Pancreas (tissue), 10 donors: ENCODE results near the gene LAMA2. TPM values are rescaled to one million over a fixed set of nuclear protein-coding genes. Genes with fewer than 3 reads are reported as not detected.

ENCODE experiments used
- ATAC-seq, 4 donors: fragments of 200-7000 bp; cut with Tn5 transposase; one replicate each; pipeline versions ENCODE4 v1.8.0 to v1.9.1; 2020; ENCODE audit warnings: mild to moderate bottlenecking in 4 of 4, moderate library complexity in 4 of 4
- DNase-seq, 6 donors: peaks; one replicate each; pipeline ENCODE4 v3.0.0-alpha.2; 2020
- FAIRE-seq: peaks from 2 replicates; lab custom pipeline; 2012; peaks lifted over from hg19 to GRCh38; lab: Jason Lieb, UNC
- H3K27ac ChIP-seq, 4 donors: fragments of 200-600 bp; sonication (generic); 1 replicate in 3 of 4; 2 replicates in 1 of 4; pipeline versions ENCODE4 v1.5.0 to v1.8.0; 2020
- H3K27me3 ChIP-seq, 4 donors: fragments of 200-600 bp; one replicate each; pipeline ENCODE4 v1.8.0; 2021
- H3K36me3 ChIP-seq, 3 donors: fragments of 200-600 bp; sonication (generic) in 1 of 3; one replicate each; pipeline versions ENCODE4 v1.5.0 to v1.8.0; 2020 to 2021
- H3K4me1 ChIP-seq, 3 donors: fragments of 200-600 bp; one replicate each; pipeline ENCODE4 v1.8.0; 2021
- H3K4me3 ChIP-seq, 4 donors: fragments of 200-600 bp; sonication (generic) in 2 of 4; one replicate each; pipeline versions ENCODE4 v1.5.0 to v1.8.0; 2020 to 2021
- H3K9me3 ChIP-seq, 4 donors: fragments of 200-600 bp; one replicate each; pipeline ENCODE4 v1.8.0; 2021
- CTCF ChIP-seq, 4 donors: fragments of 200-600 bp; sonication (generic) in 3 of 4; IDR thresholded peaks; one replicate each; pipeline versions ENCODE4 v1.5.0 to v1.8.0; 2021; ENCODE audit warnings: antibody characterized with exemption in 4 of 4
- WGBS, 2 donors: extraction: QIAGEN DNeasy Blood & Tissue Kit; methylation state at CpG; one replicate each; pipeline ENCODE4 v1.1.7; 2013; 5-methylcytosine and 5-hydroxymethylcytosine counted together
- intact Hi-C, 3 donors: fragments of 100-400 bp; cut with DNase I; formaldehyde crosslinking; loops; one replicate each; pipeline versions ENCODE4 v1.11.1 to v1.14.2; 2022
- polyA plus RNA-seq, 2 donors: library from polyadenylated mRNA; stranded (reverse); fragments of 200-250 nt; gene quantifications; one replicate each; pipeline ENCODE4 v1.2.3, GENCODE V29; 2013
- total RNA-seq, 6 donors: library from RNA; stranded (reverse); fragmentation: NEBNext Ultra II Directional in 4 of 6; extraction: Animal tissue kit (Norgen Biotek cat#: 25700) in 4 of 6; gene quantifications; one replicate each; pipeline versions ENCODE4 v1.2.1 to v1.2.4, GENCODE V29; 2021 to 2023
- donor health status: healthy with polysubstance abuse.
- donor health status: DM: no; HTN: no; CAD: no; lungs with moderate emphysema.
- donor health status: DM: no; HTN: no; CAD: no.
- donor health status: control.
- donor health status: control.
- donor health status: Bipolar disorder and iron deficiency.
- donor health status: DM: yes; HTN: yes; CAD: no.
- donor health status: DM: no; HTN: no; CAD: no.
- donor health status: DM: no; HTN: no; CAD: no.
- donor health status: DM: yes; HTN: yes; CAD: no.

Gene LAMA2
- total and polyA plus RNA-seq, 8 donors, result 1.2 to 26.2 (median 6.2) TPM

GRCh38 chr6:129368076-129368475, 485.1 kb downstream of the LAMA2 start:
- WGBS, 2 donors, result 37 to 64% methylated on average over 1 of the region's 1 CpG
- ATAC-seq (no peak), DNase-seq (no peak), FAIRE-seq (no peak)
- no peak overlapping the region for H3K4me3 ChIP-seq
- H3K9me3 ChIP-seq, result no peaks in the 10 kb centered on the region
- TF ChIP-seq CTCF (IDR thresholded peaks at IDR 0.05), result no peak
- H3K27me3 ChIP-seq, result no peaks in the 10 kb centered on the region
- H3K27ac ChIP-seq, result no peak overlapping the region
- intact Hi-C loops, result no loop called here
- H3K4me1 ChIP-seq, result no peaks in the 10 kb centered on the region
- no peaks in the 10 kb centered on the region for H3K36me3 ChIP-seq

GRCh38 chr6:129368970-129369369, 486.0 kb downstream of the LAMA2 start:
- no peak for ATAC-seq
- intact Hi-C loops, result no loop called here
- no peaks in the 10 kb centered on the region for H3K27me3 ChIP-seq
- WGBS, 2 donors, result 93 to 94% methylated on average over 2 of the region's 2 CpGs
- H3K27ac ChIP-seq, result no peak overlapping the region
- no peak overlapping the region for H3K4me3 ChIP-seq
- FAIRE-seq, result no peak
- no peaks in the 10 kb centered on the region for H3K4me1 ChIP-seq
- no peaks in the 10 kb centered on the region for H3K36me3 ChIP-seq
- no peaks in the 10 kb centered on the region for H3K9me3 ChIP-seq
- TF ChIP-seq CTCF (IDR thresholded peaks at IDR 0.05), result no peak
- DNase-seq, result no peak

GRCh38 chr6:129369737-129370136, 486.8 kb downstream of the LAMA2 start:
- Histone ChIP-seq H3K4me3 (no peak overlapping the region), H3K9me3 (no peaks in the 10 kb centered on the region), H3K27me3 (no peaks in the 10 kb centered on the region), H3K27ac (no peak overlapping the region), H3K36me3 (no peaks in the 10 kb centered on the region), H3K4me1 (no peaks in the 10 kb centered on the region)
- WGBS, 2 donors, result 33 to 37% methylated on average over 5 of the region's 5 CpGs
- DNase-seq (no peak), FAIRE-seq (no peak), ATAC-seq (no peak)
- no peak for TF ChIP-seq CTCF (IDR thresholded peaks at IDR 0.05)
- intact Hi-C loops, result no loop called here

GRCh38 chr6:129370268-129370916, 487.5 kb downstream of the LAMA2 start:
- WGBS, 2 donors, result 9 to 11% methylated on average over 9 of the region's 9 CpGs
- ATAC-seq (peak in 2 of 4 donors; percentile 60 to 62), DNase-seq (peak in 1 of 6 donors; percentile 27), FAIRE-seq (peak; percentile 93)
- TF ChIP-seq CTCF (IDR thresholded peaks at IDR 0.05), result peak; percentile 35 to 55 (median 48)
- Histone ChIP-seq H3K4me1 (no peaks in the 10 kb centered on the region), H3K36me3 (no peaks in the 10 kb centered on the region), H3K27me3 (no peaks in the 10 kb centered on the region), H3K9me3 (no peaks in the 10 kb centered on the region), H3K27ac (no peak overlapping the region), H3K4me3 (no peak overlapping the region)
- intact Hi-C loops, result no loop called here

- no peak overlapping the region for H3K4me3 ChIP-seq
- no peak for FAIRE-seq
- no peak for TF ChIP-seq CTCF (IDR thresholded peaks at IDR 0.05)
These were observed 498.9 kb downstream of the LAMA2 start for GRCh38 chr6:129381885-129382284.

More at GRCh38 chr6:129381885-129382284, 498.9 kb downstream of the LAMA2 start:
- no peaks in the 10 kb centered on the region for H3K9me3 ChIP-seq
- H3K4me1 ChIP-seq, result no peaks in the 10 kb centered on the region
- no peak overlapping the region for H3K27ac ChIP-seq
- WGBS, 2 donors, result 50 to 72% methylated on average over 2 of the region's 2 CpGs
- no peak for ATAC-seq
- H3K36me3 ChIP-seq, result no peaks in the 10 kb centered on the region
- peaks cover 0 to 6% (median 0%) of the 10 kb centered on the region in 4 donors for H3K27me3 ChIP-seq
- no peak for DNase-seq
- intact Hi-C loops, result no loop called here
